AG09319 (cell line): ENCODE results near the gene PLEK.

Experiments
- DNase-seq: peaks from one replicate; pipeline ENCODE4 v3.0.0-alpha.2; 2010; ENCODE audit warnings: low read depth; ENCODE audit errors: extremely low read depth
- CTCF ChIP-seq: IDR thresholded peaks from 2 replicates; pipeline ENCODE4 v1.5.1; 2011; ENCODE audit warnings: low read depth, mild to moderate bottlenecking, inconsistent platforms, low read length, moderate library complexity

Gene PLEK

GRCh38 chr2:68367953-68368653, 3.0 kb downstream of the PLEK start:
- DNase-seq, result no peak
- TF ChIP-seq CTCF, result no peak

GRCh38 chr2:68368654-68369336, 3.7 kb downstream of the PLEK start:
- TF ChIP-seq CTCF, result no peak
- DNase-seq, result peak; percentile 20

GRCh38 chr2:68369337-68369734, 4.3 kb downstream of the PLEK start:
- TF ChIP-seq CTCF, result no peak

GRCh38 chr2:68371138-68371537, 6.1 kb downstream of the PLEK start:
- no peak for TF ChIP-seq CTCF
- DNase-seq, result no peak

More at GRCh38 chr2:68369337-68369734, 4.3 kb downstream of the PLEK start:
- no peak for DNase-seq

GRCh38 chr2:68371581-68371980, 6.5 kb downstream of the PLEK start:
- DNase-seq, result no peak
- no peak for TF ChIP-seq CTCF

- TF ChIP-seq CTCF, result no peak
- DNase-seq, result no peak
Measured at GRCh38 chr2:68372485-68372884, 7.4 kb downstream of the PLEK start.

- no peak for TF ChIP-seq CTCF
- DNase-seq, result no peak
Measured at GRCh38 chr2:68374184-68374583, 9.1 kb downstream of the PLEK start.
